Neural progenitor cell (in vitro differentiated cells): ENCODE measurements around the gene IFIT5. TPM values are rescaled to one million over a fixed set of nuclear protein-coding genes. Genes with fewer than 3 reads are reported as not detected.
"Not testable (repeated sequence)": the region's sequence is repeated elsewhere in the genome, so short reads cannot be mapped to it uniquely, and the experiment has no call there.

Experiments
- DNase-seq: peaks from one replicate; pipeline ENCODE4 v3.0.0-alpha.2; 2016; ENCODE audit warnings: low spot score
- H2AFZ ChIP-seq: fragments of 200-600 bp; sonication (generic); replicated peaks from 2 replicates; pipeline ENCODE4 v1.6.1; 2016; ENCODE audit warnings: antibody characterized with exemption
- H3F3A ChIP-seq: fragments of 200-600 bp; sonication (generic); 2 replicates; pipeline ENCODE4 v1.6.1; 2016; ENCODE audit warnings: antibody characterized with exemption, low read depth
- H3K27ac ChIP-seq: fragments of 200-600 bp; sonication (generic); 2 replicates; pipeline ENCODE4 v1.5.1; 2016; ENCODE audit warnings: mild to moderate bottlenecking
- H3K27me3 ChIP-seq: fragments of 200-600 bp; sonication (generic); 2 replicates; pipeline ENCODE4 v1.6.1; 2016; ENCODE audit warnings: mild to moderate bottlenecking, moderate library complexity
- H3K36me3 ChIP-seq: fragments of 200-600 bp; sonication (generic); 2 replicates; pipeline ENCODE4 v1.5.1; 2016
- H3K4me1 ChIP-seq: fragments of 200-600 bp; sonication (generic); 2 replicates; pipeline ENCODE4 v1.6.1; 2016; ENCODE audit warnings: mixed run types
- H3K4me2 ChIP-seq: fragments of 200-600 bp; sonication (generic); 2 replicates; pipeline ENCODE4 v1.6.1; 2016
- H3K4me3 ChIP-seq: fragments of 200-600 bp; sonication (generic); 2 replicates; pipeline ENCODE4 v1.5.1; 2016
- H3K79me2 ChIP-seq: fragments of 200-600 bp; sonication (generic); 2 replicates; pipeline ENCODE4 v1.6.1; 2016; ENCODE audit warnings: low read depth
- H3K9ac ChIP-seq: fragments of 200-600 bp; sonication (generic); 2 replicates; pipeline ENCODE4 v1.6.1; 2016
- H3K9me3 ChIP-seq: fragments of 200-600 bp; sonication (generic); 2 replicates; pipeline ENCODE4 v1.5.1; 2016; ENCODE audit warnings: low read depth
- H4K20me1 ChIP-seq: fragments of 200-600 bp; sonication (generic); 2 replicates; pipeline ENCODE4 v1.6.1; 2016; ENCODE audit warnings: low read depth
- H3K27ac Mint-ChIP-seq: 3 replicates; pipeline ENCODE4 v1.8.0; 2021; ENCODE audit warnings: mixed read lengths
- H3K27me3 Mint-ChIP-seq: 2 replicates; pipeline ENCODE4 v1.8.0; 2022; ENCODE audit warnings: low read depth, mild to moderate bottlenecking, inconsistent platforms, moderate library complexity, mixed read lengths; ENCODE audit not compliant: insufficient read depth
- H3K36me3 Mint-ChIP-seq: 3 replicates; pipeline ENCODE4 v1.8.0; 2021; ENCODE audit warnings: mixed read lengths
- H3K4me1 Mint-ChIP-seq: 3 replicates; pipeline ENCODE4 v1.8.0; 2021; ENCODE audit warnings: mixed read lengths
- H3K4me3 Mint-ChIP-seq: 3 replicates; pipeline ENCODE4 v1.8.0; 2021; ENCODE audit warnings: mild to moderate bottlenecking, moderate library complexity, mixed read lengths
- H3K9me3 Mint-ChIP-seq: 3 replicates; pipeline ENCODE4 v1.8.0; 2020; ENCODE audit warnings: mixed read lengths
- CTCF ChIP-seq: fragments of 200-600 bp; sonication (generic); IDR thresholded peaks from 2 replicates; pipeline ENCODE4 v1.5.1; 2017; ENCODE audit warnings: antibody characterized with exemption, mild to moderate bottlenecking
- EZH2 ChIP-seq: fragments of 200-600 bp; sonication (generic); IDR thresholded peaks from 2 replicates; pipeline ENCODE4 v1.6.1; 2017; ENCODE audit warnings: antibody characterized with exemption, mild to moderate bottlenecking, moderate library complexity
- EZH2phosphoT487 ChIP-seq: fragments of 200-600 bp; sonication (generic); IDR thresholded peaks from 2 replicates; pipeline ENCODE4 v1.6.1; 2017; ENCODE audit warnings: antibody characterized with exemption
- total RNA-seq: library from RNA; depleted of rRNA; stranded (reverse); fragments of >200 nt; gene quantifications from 2 replicates; pipeline ENCODE4 v1.2.3, GENCODE V29; 2015; ENCODE audit warnings: low replicate concordance

The IFIT5 gene
- total RNA-seq, 1 donor from 2014 or later, result 7.0 TPM

DNA sequence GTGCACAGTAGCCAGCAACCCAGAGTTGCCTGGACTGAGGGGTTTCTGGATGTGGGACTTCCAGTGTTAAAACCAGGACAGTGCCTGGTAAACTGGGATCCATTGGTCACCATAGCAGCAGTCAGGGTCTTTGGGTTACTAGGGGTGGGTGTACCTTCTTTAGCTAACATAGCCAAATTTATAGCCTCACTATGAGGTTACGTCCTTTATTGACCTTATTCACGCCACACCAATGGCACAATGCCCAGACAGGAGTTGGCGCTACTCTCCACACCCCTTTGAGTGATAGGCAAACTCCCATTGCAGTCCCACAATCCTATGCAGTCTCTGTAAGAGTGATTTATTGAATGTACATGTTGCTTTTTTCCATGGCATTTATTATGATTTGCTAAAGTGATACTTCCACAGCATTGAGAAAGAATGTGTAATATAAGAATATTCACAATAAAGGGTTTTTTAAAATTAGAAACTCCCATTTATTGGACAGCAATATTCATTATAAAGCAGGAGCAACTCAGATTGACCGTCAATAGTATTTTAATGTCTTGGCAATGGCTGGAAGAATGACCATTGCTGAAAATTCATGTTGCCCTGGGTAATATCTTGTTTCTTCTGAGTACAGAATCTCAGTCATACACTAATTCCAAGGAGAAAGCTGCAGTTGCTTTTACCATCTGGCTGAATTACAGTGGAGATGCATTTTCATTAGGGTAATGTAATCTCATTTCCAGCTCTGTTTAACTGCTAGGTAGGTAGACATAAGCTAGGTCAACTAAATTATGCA is 26.1 kb downstream of the IFIT5 start:
- no peak for DNase-seq
- no peak overlapping the region for H3K27ac Mint-ChIP-seq
- peaks cover 2% of the 10 kb centered on the region for H3K27me3 Mint-ChIP-seq
- Histone ChIP-seq H3K4me3 (no peak overlapping the region), H2AFZ (no peak overlapping the region), H3K9me3 (no peaks in the 10 kb centered on the region), H3K4me2 (no peak overlapping the region), H3K79me2 (no peaks in the 10 kb centered on the region), H4K20me1 (no peaks in the 10 kb centered on the region), H3K9ac (no peak overlapping the region), H3K4me1 (no peaks in the 10 kb centered on the region), H3K27ac (no peak overlapping the region), H3F3A (no peaks in the 10 kb centered on the region), H3K36me3 (no peaks in the 10 kb centered on the region), H3K27me3 (no peaks in the 10 kb centered on the region)
- no peak for TF ChIP-seq EZH2phosphoT487
- no peak for TF ChIP-seq CTCF
- TF ChIP-seq EZH2, result no peak
- no peak overlapping the region for H3K4me3 Mint-ChIP-seq
- no peaks in the 10 kb centered on the region for H3K36me3 Mint-ChIP-seq
- H3K4me1 Mint-ChIP-seq, result no peaks in the 10 kb centered on the region
- H3K9me3 Mint-ChIP-seq, result no peaks in the 10 kb centered on the region

- no peaks in the 10 kb centered on the region for H3K27me3 ChIP-seq
- H3K4me1 ChIP-seq, result no peaks in the 10 kb centered on the region
- H3K79me2 ChIP-seq, result no peaks in the 10 kb centered on the region
- Mint-ChIP-seq H3K36me3 (no peaks in the 10 kb centered on the region), H3K4me1 (no peaks in the 10 kb centered on the region), H3K27me3 (peaks cover 2% of the 10 kb centered on the region), H3K9me3 (peaks cover 5% of the 10 kb centered on the region), H3K27ac (no peak overlapping the region), H3K4me3 (no peak overlapping the region)
- no peak overlapping the region for H2AFZ ChIP-seq
- no peaks in the 10 kb centered on the region for H4K20me1 ChIP-seq
- no peaks in the 10 kb centered on the region for H3K9me3 ChIP-seq
- no peak overlapping the region for H3K9ac ChIP-seq
- no peaks in the 10 kb centered on the region for H3F3A ChIP-seq
- no peak for TF ChIP-seq CTCF
- no peak for TF ChIP-seq EZH2phosphoT487
- TF ChIP-seq EZH2, result no peak
- no peak for DNase-seq
- no peak overlapping the region for H3K27ac ChIP-seq
- no peaks in the 10 kb centered on the region for H3K36me3 ChIP-seq
- no peak overlapping the region for H3K4me2 ChIP-seq
- no peak overlapping the region for H3K4me3 ChIP-seq
Observed at GRCh38 chr10:89442289-89442688, 27.9 kb downstream of the IFIT5 start.

DNA sequence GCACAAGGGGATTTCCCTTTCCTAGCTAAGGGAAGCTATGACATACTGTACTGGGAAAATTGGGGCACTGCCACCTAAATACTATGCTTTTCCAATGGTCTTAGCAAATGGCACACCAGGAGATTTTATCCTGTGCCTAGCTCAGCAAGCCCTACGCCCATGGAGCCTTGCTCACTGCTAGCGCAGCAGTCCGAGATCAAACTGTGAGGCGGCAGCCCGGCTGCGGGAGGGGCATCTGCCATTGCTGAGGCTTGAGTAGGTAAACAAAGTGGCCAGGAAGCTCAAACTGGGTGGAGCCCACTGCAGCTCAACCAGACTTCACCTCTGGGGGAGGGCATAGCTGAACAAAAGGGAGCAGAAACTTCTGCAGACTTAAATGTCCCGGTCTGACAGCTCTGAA is 30.5 kb downstream of the IFIT5 start:
- H3K4me1 ChIP-seq, H3K4me3 ChIP-seq, H3K9ac ChIP-seq, H3K36me3 ChIP-seq, H4K20me1 ChIP-seq, H3K9me3 Mint-ChIP-seq, H3K4me2 ChIP-seq, H3K36me3 Mint-ChIP-seq, H3K27me3 ChIP-seq, H3K27ac Mint-ChIP-seq, H3K4me3 Mint-ChIP-seq, H3K4me1 Mint-ChIP-seq, H3K79me2 ChIP-seq, H3F3A ChIP-seq, DNase-seq, H3K27ac ChIP-seq, H3K9me3 ChIP-seq, H3K27me3 Mint-ChIP-seq, H2AFZ ChIP-seq: not testable (repeated sequence)

- Histone ChIP-seq H3K4me1 (no peaks in the 10 kb centered on the region), H3K79me2 (no peaks in the 10 kb centered on the region), H3K9me3 (no peaks in the 10 kb centered on the region), H3K27ac (no peak overlapping the region), H2AFZ (no peak overlapping the region), H3K36me3 (no peaks in the 10 kb centered on the region), H4K20me1 (no peaks in the 10 kb centered on the region), H3K27me3 (no peaks in the 10 kb centered on the region), H3K4me3 (no peak overlapping the region), H3F3A (no peaks in the 10 kb centered on the region), H3K9ac (no peak overlapping the region), H3K4me2 (no peak overlapping the region)
- Mint-ChIP-seq H3K4me1 (no peaks in the 10 kb centered on the region), H3K27ac (no peak overlapping the region), H3K36me3 (no peaks in the 10 kb centered on the region), H3K4me3 (no peak overlapping the region), H3K27me3 (peaks cover 3% of the 10 kb centered on the region), H3K9me3 (peaks cover 2% of the 10 kb centered on the region)
- no peak for DNase-seq
- TF ChIP-seq EZH2 (no peak), CTCF (no peak), EZH2phosphoT487 (no peak)
Observed at GRCh38 chr10:89450901-89451300, 36.5 kb downstream of the IFIT5 start.
